ENCODE results near the gene TM6SF1.
"Not testable (repeated sequence)": the region's sequence is repeated elsewhere in the genome, so short reads cannot be mapped to it uniquely, and the experiment has no call there.

GRCh38 chr15:83085864-83086552 lies 21.4 kb upstream of the TM6SF1 start:
- TF ChIP-seq, protein P1, sequence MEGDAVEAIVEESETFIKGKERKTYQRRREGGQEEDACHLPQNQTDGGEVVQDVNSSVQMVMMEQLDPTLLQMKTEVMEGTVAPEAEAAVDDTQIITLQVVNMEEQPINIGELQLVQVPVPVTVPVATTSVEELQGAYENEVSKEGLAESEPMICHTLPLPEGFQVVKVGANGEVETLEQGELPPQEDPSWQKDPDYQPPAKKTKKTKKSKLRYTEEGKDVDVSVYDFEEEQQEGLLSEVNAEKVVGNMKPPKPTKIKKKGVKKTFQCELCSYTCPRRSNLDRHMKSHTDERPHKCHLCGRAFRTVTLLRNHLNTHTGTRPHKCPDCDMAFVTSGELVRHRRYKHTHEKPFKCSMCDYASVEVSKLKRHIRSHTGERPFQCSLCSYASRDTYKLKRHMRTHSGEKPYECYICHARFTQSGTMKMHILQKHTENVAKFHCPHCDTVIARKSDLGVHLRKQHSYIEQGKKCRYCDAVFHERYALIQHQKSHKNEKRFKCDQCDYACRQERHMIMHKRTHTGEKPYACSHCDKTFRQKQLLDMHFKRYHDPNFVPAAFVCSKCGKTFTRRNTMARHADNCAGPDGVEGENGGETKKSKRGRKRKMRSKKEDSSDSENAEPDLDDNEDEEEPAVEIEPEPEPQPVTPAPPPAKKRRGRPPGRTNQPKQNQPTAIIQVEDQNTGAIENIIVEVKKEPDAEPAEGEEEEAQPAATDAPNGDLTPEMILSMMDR (IDR thresholded peaks at IDR 0.05; ENCODE audit: low read length), result not testable (repeated sequence)
- not testable (repeated sequence) for TF ChIP-seq EZH2 (IDR thresholded peaks at IDR 0.05; ENCODE audit: borderline replicate concordance, low read length)
